HEK293 (cell line): Measurements from ENCODE around the gene INTS2.

ENCODE experiments used
- FEZF1 ChIP-seq: fragments of 450-650 bp; formaldehyde crosslinking; IDR thresholded peaks from 2 replicates; pipeline ENCODE4 v1.5.1; 2016; ENCODE audit warnings: missing biosample characterization, missing genetic modification characterization
- GLI4 ChIP-seq: fragments of 450-650 bp; formaldehyde crosslinking; IDR thresholded peaks from 2 replicates; pipeline ENCODE4 v1.5.1; 2016; ENCODE audit warnings: missing biosample characterization, missing genetic modification characterization
- KLF1 ChIP-seq: fragments of 450-650 bp; formaldehyde crosslinking; IDR thresholded peaks from 2 replicates; pipeline ENCODE4 v1.5.1; 2016; ENCODE audit warnings: missing biosample characterization, missing genetic modification characterization
- MYNN ChIP-seq: fragments of 450-650 bp; formaldehyde crosslinking; IDR thresholded peaks from 2 replicates; pipeline ENCODE4 v1.5.1; 2016; ENCODE audit warnings: missing biosample characterization, missing genetic modification characterization, borderline replicate concordance
- ZBTB48 ChIP-seq: fragments of 450-650 bp; formaldehyde crosslinking; IDR thresholded peaks from 2 replicates; pipeline ENCODE4 v1.5.1; 2016; ENCODE audit warnings: missing biosample characterization, missing genetic modification characterization
- ZFP37 ChIP-seq: fragments of 450-650 bp; formaldehyde crosslinking; IDR thresholded peaks from 2 replicates; pipeline ENCODE4 v1.5.1; 2016; ENCODE audit warnings: missing biosample characterization, missing genetic modification characterization
- ZNF148 ChIP-seq: fragments of 450-650 bp; formaldehyde crosslinking; IDR thresholded peaks from 2 replicates; pipeline ENCODE4 v1.5.0; 2017; ENCODE audit warnings: missing biosample characterization, missing genetic modification characterization, borderline replicate concordance
- ZNF169 ChIP-seq: fragments of 450-650 bp; formaldehyde crosslinking; IDR thresholded peaks from 2 replicates; pipeline ENCODE4 v1.5.1; 2016; ENCODE audit warnings: missing biosample characterization, missing genetic modification characterization
- ZNF18 ChIP-seq: fragments of 450-650 bp; formaldehyde crosslinking; IDR thresholded peaks from 2 replicates; pipeline ENCODE4 v1.5.1; 2016; ENCODE audit warnings: missing biosample characterization, missing genetic modification characterization
- ZNF19 ChIP-seq: fragments of 450-650 bp; formaldehyde crosslinking; IDR thresholded peaks from 2 replicates; pipeline ENCODE4; 2016; ENCODE audit warnings: missing biosample characterization, missing genetic modification characterization, low read depth
- ZNF280D ChIP-seq: fragments of 450-650 bp; formaldehyde crosslinking; IDR thresholded peaks from 2 replicates; pipeline ENCODE4 v1.5.1; 2016; ENCODE audit warnings: missing biosample characterization, missing genetic modification characterization
- ZNF292 ChIP-seq: fragments of 450-650 bp; formaldehyde crosslinking; IDR thresholded peaks from 2 replicates; pipeline ENCODE4 v1.5.1; 2016; ENCODE audit warnings: low read depth, missing biosample characterization, missing genetic modification characterization, borderline replicate concordance
- ZNF473 ChIP-seq: fragments of 450-650 bp; formaldehyde crosslinking; IDR thresholded peaks from 2 replicates; pipeline ENCODE4 v1.5.1; 2017; ENCODE audit warnings: missing biosample characterization, missing genetic modification characterization
- ZNF501 ChIP-seq: fragments of 450-650 bp; formaldehyde crosslinking; IDR thresholded peaks from 2 replicates; pipeline ENCODE4 v1.5.1; 2016; ENCODE audit warnings: missing biosample characterization, missing genetic modification characterization
- ZNF510 ChIP-seq: fragments of 450-650 bp; formaldehyde crosslinking; IDR thresholded peaks from 2 replicates; pipeline ENCODE4 v1.5.1; 2018; ENCODE audit warnings: mild to moderate bottlenecking, missing genetic modification characterization, missing biosample characterization; ENCODE audit not compliant: insufficient replicate concordance
- ZNF518A ChIP-seq: fragments of 450-650 bp; formaldehyde crosslinking; conservative IDR thresholded peaks from 2 replicates; pipeline ENCODE4 v1.5.1; 2016; ENCODE audit warnings: low read depth, missing biosample characterization, missing genetic modification characterization
- ZNF544 ChIP-seq: fragments of 450-650 bp; formaldehyde crosslinking; IDR thresholded peaks from 2 replicates; pipeline ENCODE4 v1.5.0; 2017; ENCODE audit warnings: missing biosample characterization, missing genetic modification characterization
- ZNF585B ChIP-seq: fragments of 450-650 bp; formaldehyde crosslinking; IDR thresholded peaks from 2 replicates; pipeline ENCODE4 v1.5.1; 2016; ENCODE audit warnings: missing biosample characterization, missing genetic modification characterization
- ZNF621 ChIP-seq: fragments of 450-650 bp; formaldehyde crosslinking; IDR thresholded peaks from 2 replicates; pipeline ENCODE4 v1.5.1; 2017; ENCODE audit warnings: missing biosample characterization, missing genetic modification characterization
- ZNF623 ChIP-seq: fragments of 450-650 bp; formaldehyde crosslinking; IDR thresholded peaks from 2 replicates; pipeline ENCODE4 v1.5.1; 2016; ENCODE audit warnings: missing biosample characterization, missing genetic modification characterization
- ZNF654 ChIP-seq: fragments of 450-650 bp; formaldehyde crosslinking; IDR thresholded peaks from 2 replicates; pipeline ENCODE4 v1.5.1; 2016; ENCODE audit warnings: low read depth, missing biosample characterization, missing genetic modification characterization
- ZNF658 ChIP-seq: fragments of 450-650 bp; formaldehyde crosslinking; IDR thresholded peaks from 2 replicates; pipeline ENCODE4; 2016; ENCODE audit warnings: missing biosample characterization, missing genetic modification characterization
- ZNF677 ChIP-seq: fragments of 450-650 bp; IDR thresholded peaks from 2 replicates; pipeline ENCODE4 v1.5.0; 2018; ENCODE audit warnings: missing biosample characterization, mild to moderate bottlenecking, missing genetic modification characterization, moderate library complexity
- ZNF776 ChIP-seq: fragments of 450-650 bp; formaldehyde crosslinking; IDR thresholded peaks from 2 replicates; pipeline ENCODE4 v1.5.0; 2017; ENCODE audit warnings: missing biosample characterization, missing genetic modification characterization, borderline replicate concordance
- ZNF791 ChIP-seq: fragments of 450-650 bp; formaldehyde crosslinking; IDR thresholded peaks from 2 replicates; pipeline ENCODE4 v1.5.1; 2016; ENCODE audit warnings: missing biosample characterization, missing genetic modification characterization
- ZNF843 ChIP-seq: fragments of 450-650 bp; formaldehyde crosslinking; IDR thresholded peaks from 2 replicates; pipeline ENCODE4 v1.5.1; 2016; ENCODE audit warnings: missing biosample characterization, missing genetic modification characterization

Gene INTS2

GRCh38 chr17:61825448-61826137, 102.2 kb downstream of the INTS2 start (continued):
- TF ChIP-seq ZNF654 (tag by site-specific recombination) (peak; percentile 42), ZNF776 (tag by site-specific recombination) (no peak), ZNF585B (tag by site-specific recombination) (no peak), MYNN (tag by site-specific recombination) (no peak), ZNF677 (tag by site-specific recombination) (no peak), ZNF473 (tag by site-specific recombination) (no peak), ZNF501 (tag by site-specific recombination) (0 out of 2 replicates have a peak, but pooled peaks have one; percentile 27), FEZF1 (no peak), ZNF791 (no peak), ZNF544 (tag by site-specific recombination) (no peak), GLI4 (no peak), ZBTB48 (tag by site-specific recombination) (no peak), ZNF510 (tag by site-specific recombination) (peak; percentile 71), ZFP37 (tag by site-specific recombination) (0 out of 2 replicates have a peak, but pooled peaks have one; percentile 44), ZNF518A (tag by site-specific recombination) (peak; percentile 91), ZNF19 (tag by site-specific recombination) (no peak), ZNF292 (0 out of 2 replicates have a peak, but pooled peaks have one; percentile 14), ZNF18 (tag by site-specific recombination) (no peak), ZNF658 (tag by site-specific recombination) (no peak), ZNF169 (tag by site-specific recombination) (no peak), ZNF621 (tag by site-specific recombination) (no peak), ZNF280D (tag by site-specific recombination) (no peak), ZNF843 (tag by site-specific recombination) (no peak), ZNF148 (tag by site-specific recombination) (no peak), ZNF623 (tag by site-specific recombination) (peak; percentile 63), KLF1 (tag by site-specific recombination) (no peak)
